NT2/D1 (cell line): ENCODE measurements around the gene DENND1C.

Experiments used
- SUZ12 ChIP-seq: IDR thresholded peaks from 2 replicates; pipeline ENCODE4 v1.6.1; 2011; ENCODE audit not compliant: insufficient read length, insufficient read depth; ENCODE audit errors: extremely low read depth
- YY1 ChIP-seq: IDR thresholded peaks from 2 replicates; pipeline ENCODE4 v1.6.1; 2011; ENCODE audit not compliant: insufficient read length, insufficient read depth

- TF ChIP-seq YY1, result no peak
- TF ChIP-seq SUZ12, result no peak
Measured at GRCh38 chr19:6467384-6467783, 14.2 kb downstream of the DENND1C start.
